DOHH2 (cell line): Measurements from ENCODE around the gene PEPD.

Experiments
- H3F3A ChIP-seq: fragments of 200-600 bp; sonication (generic), shearing (Covaris generic); 2 replicates; pipeline ENCODE4 v1.6.0; 2016; ENCODE audit warnings: antibody characterized with exemption, mild to moderate bottlenecking; ENCODE audit not compliant: control insufficient read depth, insufficient read depth
- H3K27ac ChIP-seq: fragments of 200-600 bp; sonication (generic); 2 replicates; pipeline ENCODE4 v1.5.1; 2014; ENCODE audit warnings: low read depth, mild to moderate bottlenecking, low read length, moderate library complexity
- H3K27me3 ChIP-seq: fragments of 200-600 bp; sonication (generic); 2 replicates; pipeline ENCODE4 v1.6.1; 2014; ENCODE audit warnings: mild to moderate bottlenecking, low read length, mixed read lengths; ENCODE audit not compliant: control insufficient read depth
- H3K36me3 ChIP-seq: fragments of 200-600 bp; sonication (generic); 2 replicates; pipeline ENCODE4 v1.6.1; 2014; ENCODE audit warnings: mild to moderate bottlenecking, low read length, moderate library complexity, mixed read lengths; ENCODE audit not compliant: control insufficient read depth
- H3K4me1 ChIP-seq: fragments of 200-600 bp; sonication (generic); 2 replicates; pipeline ENCODE4 v1.6.1; 2014; ENCODE audit warnings: mild to moderate bottlenecking, low read length, mixed read lengths; ENCODE audit not compliant: control insufficient read depth
- H3K4me2 ChIP-seq: fragments of 200-600 bp; sonication (generic); 2 replicates; pipeline ENCODE4 v1.6.0; 2014; ENCODE audit warnings: mild to moderate bottlenecking, low read length, moderate library complexity
- H3K4me3 ChIP-seq: fragments of 200-600 bp; sonication (generic); 2 replicates; pipeline ENCODE4 v1.5.1; 2014; ENCODE audit warnings: mild to moderate bottlenecking, low read length, mixed read lengths
- H3K79me2 ChIP-seq: fragments of 200-600 bp; sonication (generic); 2 replicates; pipeline ENCODE4 v1.6.1; 2014; ENCODE audit warnings: mild to moderate bottlenecking, low read length, mixed read lengths; ENCODE audit not compliant: control insufficient read depth
- H3K9me2 ChIP-seq: fragments of 200-600 bp; sonication (generic); replicated peaks from 2 replicates; pipeline ENCODE4 v1.6.1; 2014; ENCODE audit warnings: mild to moderate bottlenecking, low read length, mixed read lengths; ENCODE audit not compliant: control insufficient read depth
- H3K9me3 ChIP-seq: fragments of 200-600 bp; sonication (generic); 2 replicates; pipeline ENCODE4 v1.6.1; 2014; ENCODE audit warnings: antibody characterized with exemption, low read length, mixed read lengths; ENCODE audit not compliant: control insufficient read depth, insufficient read depth
- H4K20me1 ChIP-seq: fragments of 200-600 bp; sonication (generic); 2 replicates; pipeline ENCODE4 v1.6.0; 2014; ENCODE audit warnings: low read depth, mild to moderate bottlenecking, antibody characterized with exemption, low read length, moderate library complexity; ENCODE audit not compliant: control insufficient read depth, insufficient read depth
- EZH2phosphoT487 ChIP-seq: fragments of 200-600 bp; sonication (generic); IDR thresholded peaks from 2 replicates; pipeline ENCODE4 v1.6.1; 2017; ENCODE audit warnings: borderline replicate concordance, mild to moderate bottlenecking, antibody characterized with exemption, low read length, moderate library complexity, mixed read lengths
- TF ChIP-seq, protein P1 (sequence below): fragments of 200-600 bp; sonication (generic); IDR thresholded peaks from one replicate; pipeline ENCODE4 v1.5.1; 2014; ENCODE audit warnings: antibody characterized with exemption, mild to moderate bottlenecking, low read depth, low read length; ENCODE audit not compliant: poor library complexity, severe bottlenecking

PEPD gene

DNA sequence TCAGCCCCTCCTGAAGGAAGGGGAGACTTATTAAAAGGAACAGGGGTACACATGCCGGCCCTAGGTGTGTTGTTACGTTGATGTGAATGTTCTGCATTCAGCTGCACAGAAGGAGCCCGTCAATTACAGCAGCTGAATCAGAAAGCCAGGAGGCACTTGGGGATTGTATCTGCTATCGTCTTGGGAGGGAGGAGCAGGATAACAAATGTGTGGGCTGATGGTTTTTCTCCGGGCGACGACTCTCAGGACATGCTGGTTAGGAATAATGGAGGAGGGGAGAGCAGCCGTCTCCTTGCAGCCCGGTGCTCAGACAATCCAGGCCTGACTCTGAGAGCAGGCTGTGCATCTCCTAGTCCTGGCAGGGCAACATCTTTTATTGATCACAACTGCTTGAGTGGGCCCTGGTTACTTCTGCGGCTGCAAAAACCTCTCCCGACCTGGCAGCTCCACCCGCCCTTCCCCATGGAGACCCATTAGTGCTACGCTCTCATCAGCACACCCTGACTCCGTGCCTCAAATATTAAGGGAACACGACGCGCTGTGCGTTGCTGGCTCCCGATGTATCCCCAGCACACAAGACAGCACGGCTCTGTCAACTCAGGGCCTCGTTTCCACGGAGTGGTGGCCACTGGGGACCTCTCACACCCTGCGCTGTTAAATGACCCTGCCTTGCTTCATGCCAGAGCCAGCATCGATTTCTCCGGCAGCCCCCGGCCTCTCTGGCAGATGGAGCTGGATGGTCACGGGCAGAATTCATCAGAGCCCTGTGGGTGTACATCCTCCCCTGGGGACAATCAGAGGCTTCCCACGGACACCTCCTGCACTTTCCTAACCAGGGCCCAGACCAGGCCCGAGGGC lies 25.3 kb downstream of the PEPD start:
- Histone ChIP-seq H3K4me2 (no peak overlapping the region), H3K4me3 (no peak overlapping the region), H3K9me2 (no peaks in the 10 kb centered on the region), H3K9me3 (no peaks in the 10 kb centered on the region), H3K4me1 (no peaks in the 10 kb centered on the region), H4K20me1 (no peaks in the 10 kb centered on the region), H3K36me3 (no peaks in the 10 kb centered on the region), H3K27me3 (no peaks in the 10 kb centered on the region), H3F3A (no peaks in the 10 kb centered on the region), H3K27ac (no peak overlapping the region), H3K79me2 (no peaks in the 10 kb centered on the region)
- TF ChIP-seq EZH2phosphoT487: no peak
- TF ChIP-seq, protein P1, sequence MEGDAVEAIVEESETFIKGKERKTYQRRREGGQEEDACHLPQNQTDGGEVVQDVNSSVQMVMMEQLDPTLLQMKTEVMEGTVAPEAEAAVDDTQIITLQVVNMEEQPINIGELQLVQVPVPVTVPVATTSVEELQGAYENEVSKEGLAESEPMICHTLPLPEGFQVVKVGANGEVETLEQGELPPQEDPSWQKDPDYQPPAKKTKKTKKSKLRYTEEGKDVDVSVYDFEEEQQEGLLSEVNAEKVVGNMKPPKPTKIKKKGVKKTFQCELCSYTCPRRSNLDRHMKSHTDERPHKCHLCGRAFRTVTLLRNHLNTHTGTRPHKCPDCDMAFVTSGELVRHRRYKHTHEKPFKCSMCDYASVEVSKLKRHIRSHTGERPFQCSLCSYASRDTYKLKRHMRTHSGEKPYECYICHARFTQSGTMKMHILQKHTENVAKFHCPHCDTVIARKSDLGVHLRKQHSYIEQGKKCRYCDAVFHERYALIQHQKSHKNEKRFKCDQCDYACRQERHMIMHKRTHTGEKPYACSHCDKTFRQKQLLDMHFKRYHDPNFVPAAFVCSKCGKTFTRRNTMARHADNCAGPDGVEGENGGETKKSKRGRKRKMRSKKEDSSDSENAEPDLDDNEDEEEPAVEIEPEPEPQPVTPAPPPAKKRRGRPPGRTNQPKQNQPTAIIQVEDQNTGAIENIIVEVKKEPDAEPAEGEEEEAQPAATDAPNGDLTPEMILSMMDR: no peak

DNA sequence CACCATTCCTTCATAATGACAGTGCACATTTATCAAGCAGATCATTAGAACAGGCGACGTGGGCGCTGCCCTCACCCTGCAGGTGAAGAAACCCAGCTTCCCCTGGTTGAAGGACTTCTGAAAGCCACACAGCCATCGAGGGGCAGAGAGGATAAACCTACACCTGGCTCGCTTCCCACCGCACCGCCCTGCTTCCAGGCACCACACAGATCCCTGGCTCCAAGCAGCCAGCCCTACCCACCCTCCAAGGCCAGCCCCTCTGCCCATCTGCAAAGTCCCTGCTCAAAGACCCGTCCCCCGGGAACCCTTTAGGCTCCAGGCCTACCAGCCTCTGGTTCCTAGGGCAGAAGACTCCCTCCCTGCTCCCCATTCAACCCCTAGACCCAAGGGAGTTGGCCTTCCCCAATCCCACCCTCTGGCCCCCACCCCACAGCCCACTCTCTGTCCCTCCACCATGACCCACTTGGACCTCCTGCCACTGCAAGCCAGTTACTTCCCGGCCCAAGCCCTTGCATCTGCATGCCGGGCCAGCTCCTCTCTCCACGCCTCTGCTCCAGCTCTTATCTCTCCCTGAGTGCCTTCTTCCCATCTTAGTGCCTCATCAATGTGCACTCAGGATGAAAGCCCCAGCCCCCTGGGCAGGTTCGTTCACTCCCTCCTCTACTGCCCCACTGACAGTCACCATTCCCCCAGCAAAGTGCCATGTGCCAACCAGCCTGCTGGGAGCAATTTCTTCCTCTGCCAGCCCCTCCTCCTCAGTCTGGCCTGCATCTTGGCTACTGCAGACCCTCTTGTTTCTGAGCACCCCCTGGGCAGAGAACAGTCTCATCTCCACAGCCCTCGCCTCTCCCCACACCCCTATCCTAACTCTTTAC lies 28.0 kb downstream of the PEPD start:
- Histone ChIP-seq H3K27ac (no peak overlapping the region), H3K9me2 (no peaks in the 10 kb centered on the region)

DNA sequence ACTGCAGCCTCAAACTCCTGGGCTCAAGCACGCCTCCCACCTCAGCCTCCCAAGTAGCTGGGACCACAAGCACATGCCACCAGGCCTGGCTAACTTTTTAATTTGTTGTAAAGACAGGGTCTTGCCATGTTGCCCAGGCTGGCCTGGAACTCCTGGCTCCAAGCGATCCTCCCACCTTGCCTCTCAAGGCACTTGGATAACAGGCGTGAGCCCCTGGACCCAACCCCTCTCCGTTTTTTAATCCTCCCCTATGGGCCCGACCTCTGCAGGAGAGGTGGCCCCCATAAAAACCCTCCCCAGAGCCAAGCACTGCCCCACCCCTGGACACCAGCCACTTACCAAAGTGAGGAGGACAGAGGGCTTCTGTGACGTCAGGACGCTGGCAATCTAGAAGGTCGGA lies 28.6 kb downstream of the PEPD start:
- TF ChIP-seq, protein P1: no peak
- no peak for TF ChIP-seq EZH2phosphoT487
- Histone ChIP-seq H3K9me2 (no peaks in the 10 kb centered on the region), H3K27ac (no peak overlapping the region), H3K9me3 (no peaks in the 10 kb centered on the region), H3F3A (no peaks in the 10 kb centered on the region), H3K36me3 (no peaks in the 10 kb centered on the region), H3K4me2 (no peak overlapping the region), H3K79me2 (no peaks in the 10 kb centered on the region), H3K4me3 (no peak overlapping the region), H3K27me3 (no peaks in the 10 kb centered on the region), H3K4me1 (no peaks in the 10 kb centered on the region), H4K20me1 (no peaks in the 10 kb centered on the region)

More for the DNA sequence above, 28.0 kb downstream of the PEPD start:
- H3K9me3 ChIP-seq: no peaks in the 10 kb centered on the region
- H3K27me3 ChIP-seq: no peaks in the 10 kb centered on the region
- no peak overlapping the region for H3K4me2 ChIP-seq
- H3K79me2 ChIP-seq: no peaks in the 10 kb centered on the region
- H3K4me3 ChIP-seq: no peak overlapping the region
- no peaks in the 10 kb centered on the region for H3K4me1 ChIP-seq
- H3K36me3 ChIP-seq: no peaks in the 10 kb centered on the region
- H3F3A ChIP-seq: no peaks in the 10 kb centered on the region
- H4K20me1 ChIP-seq: no peaks in the 10 kb centered on the region
- TF ChIP-seq, protein P1: no peak
- TF ChIP-seq EZH2phosphoT487: no peak
